HepG2 (cell line): Measurements from ENCODE around the gene CACNA1C. TPM values are rescaled to one million over a fixed set of nuclear protein-coding genes. Genes with fewer than 3 reads are reported as not detected.

Source experiments
- KLF9 ChIP-seq: IDR thresholded peaks from 2 replicates; pipeline ENCODE4 v1.6.1; 2016; ENCODE audit warnings: low read depth
- MIER2 ChIP-seq: IDR thresholded peaks from 2 replicates; pipeline ENCODE4 v1.6.1; 2016; ENCODE audit warnings: missing biosample characterization, missing genetic modification reagents
- NFATC3 ChIP-seq: sonication (generic); formaldehyde crosslinking; IDR thresholded peaks from 2 replicates; pipeline ENCODE4 v1.5.1; 2020; ENCODE audit warnings: mild to moderate bottlenecking, missing genetic modification reagents
- NR2F1 ChIP-seq, 2 experiments: fragments of 450-650 bp in 1 of 2; formaldehyde crosslinking in 1 of 2; IDR thresholded peaks; 2 replicates each; pipeline versions ENCODE4 v1.5.0 to v1.6.1; 2016 to 2020; ENCODE audit warnings: mild to moderate bottlenecking in 1 of 2, missing compliant biosample characterization in 1 of 2, missing genetic modification reagents in 1 of 2, moderate library complexity in 1 of 2
- NR3C1 ChIP-seq: sonication (generic); formaldehyde crosslinking; IDR thresholded peaks from 2 replicates; pipeline ENCODE4 v1.4.0; 2020; ENCODE audit warnings: missing genetic modification reagents
- SNAI1 ChIP-seq: sonication (generic); formaldehyde crosslinking; IDR thresholded peaks from 2 replicates; pipeline ENCODE4 v1.5.0; 2020; ENCODE audit warnings: mild to moderate bottlenecking, missing genetic modification reagents, borderline replicate concordance
- WIZ ChIP-seq: sonication (generic); formaldehyde crosslinking; IDR thresholded peaks from 2 replicates; pipeline ENCODE4 v1.5.1; 2020; ENCODE audit warnings: mild to moderate bottlenecking, missing genetic modification reagents
- ZC3H4 ChIP-seq: sonication (generic); formaldehyde crosslinking; IDR thresholded peaks from 2 replicates; pipeline ENCODE4 v1.4.0; 2020; ENCODE audit warnings: missing genetic modification reagents, borderline replicate concordance
- ZNF343 ChIP-seq: sonication (generic); formaldehyde crosslinking; IDR thresholded peaks from 2 replicates; pipeline ENCODE4 v1.4.0; 2020; ENCODE audit warnings: mild to moderate bottlenecking, missing genetic modification reagents
- polyA plus RNA-seq, 8 experiments: library from polyadenylated mRNA; depleted of rRNA in 3 of 8; stranded (reverse) in 7 of 8; unstranded in 1 of 8; fragments of >200 nt; fragmentation: Illumina TruSeq in 4 of 8; extraction: Trizol in 4 of 8; gene quantifications; 2 replicates each; pipeline versions ENCODE4 v1.2.1 to v1.2.3, GENCODE V29; 2011 to 2016; ENCODE audit warnings: low read depth in 4 of 8, missing spikeins in 1 of 8, mixed read lengths in 1 of 8; ENCODE audit not compliant: insufficient read depth in 1 of 8
- total RNA-seq, 5 experiments: library from RNA; depleted of rRNA; stranded (reverse); fragments of >200 nt; fragmentation: Illumina TruSeq; extraction: Trizol; gene quantifications; 2 replicates each; pipeline ENCODE4 v1.2.3, GENCODE V29; 2016; ENCODE audit warnings: low read depth in 1 of 5
- TF ChIP-seq, protein P1 (sequence below): sonication (generic); formaldehyde crosslinking; IDR thresholded peaks from 2 replicates; pipeline ENCODE4 v1.5.0; 2020; ENCODE audit warnings: missing genetic modification reagents
- TF ChIP-seq, protein P2 (sequence below): IDR thresholded peaks from 2 replicates; pipeline ENCODE4 v1.4.0; 2020; ENCODE audit warnings: mild to moderate bottlenecking, missing genetic modification reagents

Gene CACNA1C
- total and polyA plus RNA-seq, 2 of the 13 experiments (the other 11 are each of a cell fraction or from before 2014, with no cell fraction given) = not detected

DNA sequence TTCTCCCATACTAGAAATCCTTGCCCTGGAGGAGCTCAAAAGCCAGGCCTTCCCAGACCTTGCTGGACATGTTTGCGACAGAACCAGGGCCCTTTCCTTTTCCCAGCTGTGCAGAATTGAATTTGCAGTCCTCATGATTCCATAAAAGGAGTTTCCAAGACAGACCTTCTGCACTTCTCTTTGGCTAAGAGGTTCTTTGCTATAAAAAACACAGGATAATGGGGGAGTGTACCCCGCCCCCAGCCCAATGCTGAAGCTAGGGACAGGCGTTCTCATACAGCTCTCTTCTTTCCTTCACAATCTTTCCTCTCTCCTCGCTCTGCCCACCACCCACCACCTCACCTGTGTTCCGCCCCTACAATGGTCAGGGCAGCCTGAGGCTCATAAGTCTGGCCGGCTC, 569.7 kb downstream of the CACNA1C start (continued):
- TF ChIP-seq, protein P1, sequence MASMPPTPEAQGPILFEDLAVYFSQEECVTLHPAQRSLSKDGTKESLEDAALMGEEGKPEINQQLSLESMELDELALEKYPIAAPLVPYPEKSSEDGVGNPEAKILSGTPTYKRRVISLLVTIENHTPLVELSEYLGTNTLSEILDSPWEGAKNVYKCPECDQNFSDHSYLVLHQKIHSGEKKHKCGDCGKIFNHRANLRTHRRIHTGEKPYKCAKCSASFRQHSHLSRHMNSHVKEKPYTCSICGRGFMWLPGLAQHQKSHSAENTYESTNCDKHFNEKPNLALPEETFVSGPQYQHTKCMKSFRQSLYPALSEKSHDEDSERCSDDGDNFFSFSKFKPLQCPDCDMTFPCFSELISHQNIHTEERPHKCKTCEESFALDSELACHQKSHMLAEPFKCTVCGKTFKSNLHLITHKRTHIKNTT (CRISPR knock-in tag) = no peak
- TF ChIP-seq ZNF343 (no peak), SNAI1 (CRISPR knock-in tag) (no peak), NR3C1 (CRISPR knock-in tag) (no peak), KLF9 (CRISPR knock-in tag) (no peak), NR2F1 (CRISPR knock-in tag; IDR thresholded peaks at IDR 0.05) (no peak), WIZ (CRISPR knock-in tag) (no peak), NFATC3 (CRISPR knock-in tag) (no peak), MIER2 (CRISPR knock-in tag) (no peak), ZC3H4 (no peak)
- TF ChIP-seq, protein P2, sequence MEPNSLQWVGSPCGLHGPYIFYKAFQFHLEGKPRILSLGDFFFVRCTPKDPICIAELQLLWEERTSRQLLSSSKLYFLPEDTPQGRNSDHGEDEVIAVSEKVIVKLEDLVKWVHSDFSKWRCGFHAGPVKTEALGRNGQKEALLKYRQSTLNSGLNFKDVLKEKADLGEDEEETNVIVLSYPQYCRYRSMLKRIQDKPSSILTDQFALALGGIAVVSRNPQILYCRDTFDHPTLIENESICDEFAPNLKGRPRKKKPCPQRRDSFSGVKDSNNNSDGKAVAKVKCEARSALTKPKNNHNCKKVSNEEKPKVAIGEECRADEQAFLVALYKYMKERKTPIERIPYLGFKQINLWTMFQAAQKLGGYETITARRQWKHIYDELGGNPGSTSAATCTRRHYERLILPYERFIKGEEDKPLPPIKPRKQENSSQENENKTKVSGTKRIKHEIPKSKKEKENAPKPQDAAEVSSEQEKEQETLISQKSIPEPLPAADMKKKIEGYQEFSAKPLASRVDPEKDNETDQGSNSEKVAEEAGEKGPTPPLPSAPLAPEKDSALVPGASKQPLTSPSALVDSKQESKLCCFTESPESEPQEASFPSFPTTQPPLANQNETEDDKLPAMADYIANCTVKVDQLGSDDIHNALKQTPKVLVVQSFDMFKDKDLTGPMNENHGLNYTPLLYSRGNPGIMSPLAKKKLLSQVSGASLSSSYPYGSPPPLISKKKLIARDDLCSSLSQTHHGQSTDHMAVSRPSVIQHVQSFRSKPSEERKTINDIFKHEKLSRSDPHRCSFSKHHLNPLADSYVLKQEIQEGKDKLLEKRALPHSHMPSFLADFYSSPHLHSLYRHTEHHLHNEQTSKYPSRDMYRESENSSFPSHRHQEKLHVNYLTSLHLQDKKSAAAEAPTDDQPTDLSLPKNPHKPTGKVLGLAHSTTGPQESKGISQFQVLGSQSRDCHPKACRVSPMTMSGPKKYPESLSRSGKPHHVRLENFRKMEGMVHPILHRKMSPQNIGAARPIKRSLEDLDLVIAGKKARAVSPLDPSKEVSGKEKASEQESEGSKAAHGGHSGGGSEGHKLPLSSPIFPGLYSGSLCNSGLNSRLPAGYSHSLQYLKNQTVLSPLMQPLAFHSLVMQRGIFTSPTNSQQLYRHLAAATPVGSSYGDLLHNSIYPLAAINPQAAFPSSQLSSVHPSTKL (CRISPR knock-in tag) = no peak
